ENCODE measurements around the gene TXNL4A. TPM values are rescaled to one million over a fixed set of nuclear protein-coding genes. Genes with fewer than 3 reads are reported as not detected.

The TXNL4A gene
- total and polyA plus RNA-seq, 2 donors (not counting 1 experiment from before 2014, with no cell fraction given) = 38.9 to 67.8 TPM

DNA sequence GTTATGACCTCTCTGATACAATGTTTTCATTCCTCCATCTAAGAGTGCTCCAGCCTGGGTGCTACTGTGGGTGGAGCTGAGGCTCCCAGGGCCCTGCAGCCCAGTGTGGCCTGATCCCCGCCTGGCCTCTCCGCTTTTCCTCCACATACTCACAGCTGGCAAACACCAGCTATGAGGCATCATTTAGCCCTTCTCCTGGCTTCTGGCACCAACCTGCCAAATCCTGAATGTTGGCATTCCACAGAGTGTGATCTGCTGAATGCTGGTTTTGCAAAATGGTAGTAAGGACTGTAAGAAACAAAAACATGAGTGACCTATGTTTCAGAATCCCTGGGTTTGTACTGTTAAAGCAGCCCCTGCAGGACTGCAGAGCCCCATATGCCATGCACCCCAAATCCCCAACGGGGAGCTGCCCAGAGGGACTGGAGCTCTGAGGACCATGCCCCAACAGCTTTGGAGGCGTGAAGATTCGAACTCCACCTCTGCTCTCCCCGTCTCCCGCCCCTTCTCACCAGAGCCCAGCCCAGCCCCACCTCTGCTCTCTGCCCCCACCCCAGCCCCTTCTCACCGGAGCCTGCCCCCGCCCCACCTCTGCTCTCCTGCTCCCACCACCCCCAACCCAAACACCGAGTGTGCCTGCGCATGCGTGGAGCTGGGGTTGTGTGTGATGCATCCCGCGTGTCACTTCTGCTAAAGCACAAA is 41.2 kb downstream of the TXNL4A start:
- Histone ChIP-seq H3K27ac (ENCODE audit: low read length in 2 of 2) (no peak overlapping the region), H3K36me3 (replicated peaks in 1 of 2; ENCODE audit: control extremely low read depth in 1 of 2, control insufficient read depth in 1 of 2, extremely low read depth in 1 of 2, insufficient read depth in 2 of 2, low read length in 1 of 2) (peaks cover 3 to 30% of the 10 kb centered on the region in 2 experiments), H3K27me3 (replicated peaks in 1 of 4; ENCODE audit: control extremely low read depth in 1 of 4, control insufficient read depth in 3 of 4, insufficient read depth in 4 of 4, low read length in 3 of 4) (no peaks in the 10 kb centered on the region), H3K4me1 (ENCODE audit: control insufficient read depth in 2 of 2, insufficient read depth in 2 of 2, low read length in 2 of 2) (peaks cover 27 to 52% of the 10 kb centered on the region in 2 donors), H3K4me3 (ENCODE audit: control extremely low read depth in 1 of 5, extremely low read depth in 1 of 5, insufficient read depth in 1 of 5, low read depth in 2 of 5, low read length in 4 of 5) (no peak overlapping the region), H3K9ac (ENCODE audit: low read length) (no peak overlapping the region), H3K4me2 (replicated peaks; ENCODE audit: low read depth, low read length, poor library complexity, severe bottlenecking) (no peak overlapping the region), H3K9me3 (ENCODE audit: control extremely low read depth in 1 of 3, control insufficient read depth in 2 of 3, insufficient read depth in 1 of 3, low read length in 2 of 3) (no peaks in the 10 kb centered on the region), H3K79me2 (ENCODE audit: control insufficient read depth, insufficient read depth, low read length) (peaks cover 89% of the 10 kb centered on the region), H4K20me1 (ENCODE audit: control insufficient read depth, insufficient read depth, low read length, poor library complexity, severe bottlenecking) (peaks cover 77% of the 10 kb centered on the region), H2AFZ (ENCODE audit: insufficient read depth, low read depth, low read length, poor library complexity, severe bottlenecking) (no peak overlapping the region)
- intact Hi-C loops (cut with micrococcal nuclease) = no loop called here
- H3K27me3 Mint-ChIP-seq = no peaks in the 10 kb centered on the region
- no peak for TF ChIP-seq CTCF (IDR thresholded peaks at IDR 0.05)
- WGBS (ENCODE audit: insufficient coverage) = 100% methylated on average over 3 of the region's 14 CpGs
- H3K27ac Mint-ChIP-seq = no peak overlapping the region
- POLR2A ChIA-PET = no interaction called here
- H3K4me1 Mint-ChIP-seq = peaks cover 57% of the 10 kb centered on the region
- DNase-seq (no peak), ATAC-seq (ENCODE audit: low read depth) (no peak)
- no peak overlapping the region for H3K4me3 Mint-ChIP-seq
- no peaks in the 10 kb centered on the region for H3K9me3 Mint-ChIP-seq (ENCODE audit: insufficient read depth)
- CTCF ChIA-PET = interaction anchor here (1.2 kb wide), 1 partner anchor 10 kb away, joined by 3 read pairs; no protein-coding TSS in a partner anchor

DNA sequence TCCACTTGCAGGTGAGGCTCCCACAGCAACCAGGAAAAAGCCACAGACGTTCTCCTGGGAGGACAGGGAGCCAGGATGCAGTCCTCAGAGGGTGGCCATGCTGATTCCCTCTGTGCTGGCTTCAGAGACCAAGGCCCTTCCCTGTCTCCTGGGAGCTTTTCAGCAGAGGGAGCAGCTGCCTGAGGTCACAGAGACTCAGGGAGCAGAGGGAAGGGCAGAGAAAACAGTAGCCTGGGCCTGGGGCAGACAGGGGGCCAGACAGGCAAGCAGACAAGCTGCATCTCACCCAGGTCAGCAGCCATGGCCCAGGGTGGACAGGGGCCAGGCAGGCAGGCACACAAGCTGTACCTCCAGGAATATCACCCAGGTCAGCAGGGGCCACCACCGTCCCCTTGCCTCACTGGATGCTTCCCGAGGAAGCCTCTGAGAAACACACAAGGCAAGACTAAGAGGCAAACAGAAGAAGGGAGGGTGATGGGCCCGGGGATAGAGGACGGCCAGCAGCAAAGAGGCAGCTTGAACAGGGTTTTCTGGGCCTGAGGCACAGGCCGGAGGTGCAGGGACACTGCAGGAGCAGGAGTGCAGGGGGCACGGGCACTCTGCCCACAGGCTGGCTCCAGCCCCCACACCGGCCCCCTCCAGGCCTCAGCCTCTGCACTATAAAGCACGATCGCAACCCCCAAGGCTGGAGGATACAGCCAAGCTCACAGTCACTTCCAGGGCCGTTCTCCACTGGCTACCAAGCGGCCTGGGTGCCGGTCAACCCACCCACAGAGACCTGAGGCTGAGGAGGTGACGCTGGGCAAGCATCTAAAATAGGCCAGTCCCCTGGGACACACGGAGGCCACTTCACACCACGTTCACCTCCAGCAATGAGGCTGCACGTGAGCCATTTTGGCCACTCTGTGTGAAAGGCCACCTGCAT is 43.0 kb downstream of the TXNL4A start:
- intact Hi-C loops (cut with micrococcal nuclease) = no loop called here
- Histone ChIP-seq H3K79me2 (ENCODE audit: control insufficient read depth, insufficient read depth, low read length) (peaks cover 99% of the 10 kb centered on the region), H3K27me3 (replicated peaks in 1 of 4; ENCODE audit: control extremely low read depth in 1 of 4, control insufficient read depth in 3 of 4, insufficient read depth in 4 of 4, low read length in 3 of 4) (no peaks in the 10 kb centered on the region), H4K20me1 (ENCODE audit: control insufficient read depth, insufficient read depth, low read length, poor library complexity, severe bottlenecking) (peaks cover 91% of the 10 kb centered on the region), H3K4me1 (ENCODE audit: control insufficient read depth in 2 of 2, insufficient read depth in 2 of 2, low read length in 2 of 2) (peaks cover 25 to 47% of the 10 kb centered on the region in 2 donors), H2AFZ (ENCODE audit: insufficient read depth, low read depth, low read length, poor library complexity, severe bottlenecking) (no peak overlapping the region), H3K9me3 (ENCODE audit: control extremely low read depth in 1 of 3, control insufficient read depth in 2 of 3, insufficient read depth in 1 of 3, low read length in 2 of 3) (no peaks in the 10 kb centered on the region), H3K4me2 (replicated peaks; ENCODE audit: low read depth, low read length, poor library complexity, severe bottlenecking) (peak overlapping the region; percentile 14), H3K36me3 (replicated peaks in 1 of 2; ENCODE audit: control extremely low read depth in 1 of 2, control insufficient read depth in 1 of 2, extremely low read depth in 1 of 2, insufficient read depth in 2 of 2, low read length in 1 of 2) (peaks cover 3 to 49% of the 10 kb centered on the region in 2 experiments), H3K4me3 (ENCODE audit: control extremely low read depth in 1 of 5, extremely low read depth in 1 of 5, insufficient read depth in 1 of 5, low read depth in 2 of 5, low read length in 4 of 5) (no peak overlapping the region), H3K9ac (ENCODE audit: low read length) (no peak overlapping the region), H3K27ac (ENCODE audit: low read length in 2 of 2) (peak overlapping the region in 1 of 2 donors; percentile 55)
- Mint-ChIP-seq H3K4me3 (no peak overlapping the region), H3K4me1 (peaks cover 54% of the 10 kb centered on the region), H3K27ac (peak overlapping the region; percentile 41), H3K9me3 (ENCODE audit: insufficient read depth) (no peaks in the 10 kb centered on the region), H3K27me3 (no peaks in the 10 kb centered on the region)
- ATAC-seq (ENCODE audit: low read depth) (no peak), DNase-seq (no peak)
- 92% methylated on average over 17 of the region's 17 CpGs for WGBS (ENCODE audit: insufficient coverage)
- CTCF ChIA-PET = no interaction called here
- TF ChIP-seq EZH2 (IDR thresholded peaks at IDR 0.05; ENCODE audit: borderline replicate concordance, insufficient read depth, low read depth, low read length, poor library complexity, severe bottlenecking) (no peak), CTCF (IDR thresholded peaks at IDR 0.05) (no peak)
- POLR2A ChIA-PET = no interaction called here

Data from B cell (primary cell).